GM21423 (cell line): ENCODE data around the gene RBBP8.
A peak's percentile ranks its signal among the peaks of the same experiment; 100 is the strongest.
"Not testable (repeated sequence)": the region's sequence is repeated elsewhere in the genome, so short reads cannot be mapped to it uniquely, and the experiment has no call there.

ENCODE experiments used
- ATAC-seq: cut with Tn5 transposase; IDR thresholded peaks from one replicate; pipeline ENCODE4 v1.9.1; 2021; ENCODE audit warnings: mild to moderate bottlenecking, moderate library complexity; ENCODE audit not compliant: unreplicated experiment

The RBBP8 gene

DNA sequence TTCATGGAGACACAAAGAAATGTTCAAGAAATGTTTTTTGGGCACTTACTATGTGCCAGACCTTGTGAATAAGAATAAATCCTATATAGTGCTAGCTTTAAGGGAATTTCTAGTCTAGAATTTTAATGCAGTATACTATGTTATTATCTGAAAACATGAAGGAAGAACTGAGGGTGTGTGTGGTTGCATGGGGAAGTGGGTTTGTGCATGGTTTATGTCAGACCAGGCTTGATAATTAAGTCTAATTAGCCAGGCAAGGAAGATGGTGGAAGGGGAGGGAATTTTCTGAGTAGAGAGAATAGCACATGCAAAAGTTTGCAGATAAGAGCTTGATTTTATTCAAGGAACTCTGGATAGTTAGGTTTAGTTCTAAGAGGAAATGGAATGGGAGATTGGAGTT, 6.5 kb downstream of the RBBP8 start:
- no peak for ATAC-seq

DNA sequence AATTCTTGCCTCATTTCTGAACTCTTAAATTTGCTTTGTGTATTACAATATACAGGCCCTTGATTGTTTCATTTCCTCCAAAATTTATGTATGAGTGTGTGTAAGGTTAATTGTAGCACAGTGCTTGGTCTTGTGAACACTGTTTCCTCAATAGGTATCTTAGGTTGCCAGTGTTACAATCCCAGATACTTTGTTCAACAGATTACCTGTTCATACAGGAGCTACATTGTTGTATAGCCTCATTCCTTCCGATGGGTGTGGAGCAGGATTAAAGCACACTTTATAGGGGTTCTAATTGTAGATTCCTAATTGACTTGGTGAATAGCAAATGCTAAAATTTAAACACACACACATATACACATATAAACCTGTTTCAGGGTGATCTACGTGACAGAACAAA, 10.7 kb downstream of the RBBP8 start:
- ATAC-seq, result no peak

DNA sequence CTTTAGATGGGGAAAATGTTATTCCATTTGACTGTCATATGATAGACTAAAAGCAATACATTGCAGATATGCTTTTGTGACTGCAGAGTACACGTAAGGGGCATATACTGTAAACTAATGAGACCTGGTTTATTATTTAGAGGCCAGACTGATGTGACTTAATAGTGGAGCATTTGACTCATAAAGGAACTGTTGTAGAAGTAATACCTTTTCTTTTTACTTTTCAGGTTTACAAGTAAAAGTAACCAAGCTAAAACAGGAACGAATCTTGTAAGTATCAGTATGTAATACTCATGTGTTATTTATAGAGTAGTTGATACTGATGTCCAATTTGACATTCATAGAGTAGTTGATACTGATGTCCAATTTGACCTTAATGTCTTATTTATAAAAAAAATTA, 13.1 kb downstream of the RBBP8 start:
- ATAC-seq, result no peak

DNA sequence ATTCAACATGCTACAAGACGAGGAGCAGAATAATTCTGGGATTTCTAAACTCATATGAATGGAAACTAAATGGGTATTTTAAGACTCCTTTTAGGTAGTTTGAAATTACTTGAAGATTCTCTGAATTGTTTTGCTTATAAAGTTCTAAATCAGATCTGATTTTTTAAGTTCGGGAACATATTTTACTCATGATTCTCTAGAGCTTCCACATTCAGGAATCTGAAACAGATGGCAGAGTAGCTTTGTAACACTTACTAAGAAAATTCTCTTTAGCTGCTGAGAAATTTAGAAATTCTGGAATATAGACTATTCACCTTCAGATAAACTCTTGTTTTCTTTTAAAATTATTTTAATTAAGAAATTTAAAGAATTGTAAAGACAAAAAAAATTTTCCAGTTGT, 13.7 kb downstream of the RBBP8 start:
- no peak for ATAC-seq

DNA sequence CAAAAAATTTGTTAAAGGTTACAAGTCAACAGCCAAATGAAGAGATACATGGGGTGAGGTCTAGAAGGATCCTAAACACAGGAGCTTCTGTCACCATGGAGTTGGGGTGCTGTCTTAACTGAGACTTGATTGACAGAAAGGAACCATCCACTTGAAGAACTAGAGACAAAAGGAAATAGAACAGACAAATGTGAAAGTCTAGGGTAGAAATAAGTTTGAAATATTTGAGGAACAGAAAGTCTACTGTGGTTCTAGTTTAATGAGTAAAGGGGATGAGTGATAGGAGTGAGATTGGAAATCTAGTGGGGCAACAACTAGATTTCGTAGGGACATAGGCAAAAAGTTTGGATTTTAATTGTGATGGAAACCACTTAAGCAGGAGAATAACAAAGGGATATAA, 18.7 kb downstream of the RBBP8 start:
- ATAC-seq, result no peak

DNA sequence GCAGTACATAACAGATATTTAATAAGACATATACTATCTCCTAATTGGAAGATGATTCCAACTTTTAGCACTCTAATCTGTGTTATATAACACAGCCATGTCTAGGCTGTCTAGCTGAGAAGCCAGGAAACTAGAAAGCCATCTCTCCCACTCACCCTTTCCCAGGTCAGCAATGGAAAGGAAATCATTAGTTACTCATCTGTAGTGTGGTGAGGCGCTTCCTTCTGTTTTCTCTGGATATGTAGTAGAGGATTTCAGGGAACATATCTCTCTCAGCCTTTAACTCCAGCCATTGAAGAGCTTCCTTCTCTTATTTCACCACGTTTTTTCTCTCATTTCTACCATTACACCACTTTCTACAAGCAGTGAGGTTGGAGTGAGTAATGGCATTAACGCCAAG, 19.4 kb downstream of the RBBP8 start:
- no peak for ATAC-seq

DNA sequence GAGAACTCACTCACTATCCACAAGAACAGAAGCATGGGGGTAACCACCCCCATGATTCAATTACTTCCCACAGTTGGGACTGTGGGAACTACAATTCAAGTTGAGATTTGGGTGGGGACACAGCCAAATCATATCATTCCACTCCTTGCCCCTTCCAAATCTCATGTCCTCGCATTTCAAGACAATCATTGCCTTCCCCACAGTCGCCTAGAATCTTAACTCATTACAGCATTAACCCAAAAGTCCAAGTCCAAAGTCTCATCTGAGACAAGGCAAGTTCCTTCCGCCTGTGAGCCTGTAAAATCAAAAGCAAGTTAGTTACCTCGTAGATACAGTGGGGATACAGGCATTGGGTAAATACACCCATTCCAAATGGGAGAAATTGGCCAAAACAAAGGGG, 20.9 kb downstream of the RBBP8 start:
- ATAC-seq, result not testable (repeated sequence)

DNA sequence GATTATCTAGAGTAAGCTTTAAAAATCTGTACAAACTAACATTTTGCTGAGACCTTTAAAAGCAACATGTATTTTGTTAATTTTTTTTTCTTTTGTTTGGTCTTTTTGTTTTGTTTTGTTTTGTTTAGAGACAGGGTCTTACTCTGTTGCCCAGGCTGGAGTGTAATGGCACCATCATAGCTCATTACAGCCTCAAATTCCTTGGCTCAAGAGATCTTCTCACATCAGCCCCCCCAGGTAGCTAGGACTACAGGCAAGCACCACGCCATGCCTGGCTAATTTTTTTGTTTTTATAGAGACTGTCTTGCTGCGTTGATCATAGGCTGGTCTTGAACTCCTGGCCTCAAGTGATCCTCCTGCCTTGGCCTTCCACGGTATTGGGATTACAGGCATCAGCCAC, 23.1 kb downstream of the RBBP8 start:
- ATAC-seq, result no peak

DNA sequence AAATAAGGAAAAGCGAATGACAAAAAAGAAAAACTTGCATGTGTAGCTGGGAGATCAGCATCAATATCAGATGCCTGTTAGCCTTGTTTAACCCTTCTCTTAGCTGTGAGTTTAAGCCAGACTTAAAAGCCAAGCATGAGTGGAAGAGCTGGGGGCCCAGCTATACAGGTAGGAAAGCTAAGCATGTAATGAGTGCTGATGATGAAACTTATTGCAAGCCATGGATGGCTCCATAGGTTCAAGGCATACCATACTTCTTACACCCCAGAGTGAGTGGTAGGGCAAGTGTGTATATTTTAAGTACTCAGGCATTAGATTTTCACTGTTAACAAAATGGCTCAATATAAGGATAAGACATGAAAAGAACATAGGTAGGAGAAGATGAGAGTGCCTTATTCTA, 28.0 kb downstream of the RBBP8 start:
- ATAC-seq, result no peak

DNA sequence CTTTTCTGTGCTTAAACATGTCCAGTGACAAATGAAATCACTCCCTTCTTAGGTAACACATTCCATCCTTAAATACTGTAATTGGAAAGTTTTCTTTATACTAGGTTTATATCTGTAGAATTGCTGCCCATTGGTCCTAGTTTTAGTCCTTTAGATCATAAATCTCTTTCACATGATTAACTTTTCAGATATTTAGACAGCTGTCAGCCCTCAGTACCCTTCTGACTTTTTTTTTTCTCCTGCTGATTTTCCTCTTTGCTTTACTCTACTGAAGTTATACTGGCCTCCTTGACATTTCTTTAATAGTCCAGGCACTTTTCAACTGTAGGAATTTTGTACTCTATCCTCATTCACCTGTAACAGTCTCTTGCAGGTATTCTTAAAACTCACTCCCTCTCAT, 28.9 kb downstream of the RBBP8 start:
- ATAC-seq, result no peak

DNA sequence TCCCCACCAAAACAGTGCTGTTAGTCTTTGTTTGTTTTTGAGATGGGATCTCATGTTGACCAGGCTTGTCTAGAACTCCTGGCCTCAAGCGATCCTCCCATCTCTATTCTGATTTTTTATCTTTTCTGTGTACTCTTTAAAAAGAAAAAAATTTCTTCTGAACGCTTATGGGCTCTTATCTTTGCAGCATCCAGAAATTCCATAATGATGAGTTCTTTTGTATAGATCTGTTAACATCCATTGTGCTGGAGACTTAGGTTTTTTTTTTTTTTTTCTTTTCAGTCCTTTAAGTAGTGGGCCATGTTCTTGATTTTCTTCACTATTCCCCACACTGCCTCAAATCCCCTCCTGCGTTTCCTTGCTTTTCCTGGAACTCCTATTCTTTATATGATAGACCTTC, 31.0 kb downstream of the RBBP8 start:
- no peak for ATAC-seq

DNA sequence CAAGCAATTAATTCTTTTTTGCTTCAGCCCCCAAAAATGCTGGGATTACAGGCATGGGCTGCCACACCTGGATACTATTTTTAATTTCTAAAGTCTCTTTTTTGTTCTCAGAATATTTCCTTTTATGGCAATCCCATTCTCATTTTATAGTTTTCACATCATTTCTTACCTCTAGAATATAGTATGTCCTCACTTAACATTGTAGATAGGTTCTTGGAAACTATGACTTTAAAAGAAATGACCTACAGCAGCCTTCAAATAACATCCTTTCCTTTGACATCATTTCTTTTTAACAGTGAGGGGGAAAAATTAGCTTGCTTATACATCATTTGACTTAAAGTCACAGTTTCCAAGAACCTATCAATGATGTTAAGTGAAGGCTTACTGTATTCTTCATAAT, 31.6 kb downstream of the RBBP8 start:
- ATAC-seq, result no peak

DNA sequence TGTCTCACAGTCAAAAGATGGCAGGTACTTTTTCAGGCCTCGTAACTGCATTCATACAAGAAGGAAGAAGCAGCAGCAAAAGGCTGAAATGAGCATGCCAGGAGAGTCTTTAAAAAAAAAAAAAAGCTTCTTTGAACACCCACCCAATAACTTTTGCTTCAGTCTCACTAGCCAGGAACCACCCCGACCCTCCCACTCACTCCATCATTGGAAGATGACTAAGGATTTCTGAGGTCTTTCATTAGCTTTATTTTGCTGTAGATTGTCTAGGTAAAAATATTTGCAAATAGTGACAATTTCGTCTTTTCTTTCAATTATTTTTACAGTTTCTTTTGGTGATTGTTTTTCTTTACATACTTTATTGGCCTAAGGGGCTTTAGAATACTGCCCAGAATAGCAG, 37.9 kb downstream of the RBBP8 start:
- ATAC-seq, result no peak

DNA sequence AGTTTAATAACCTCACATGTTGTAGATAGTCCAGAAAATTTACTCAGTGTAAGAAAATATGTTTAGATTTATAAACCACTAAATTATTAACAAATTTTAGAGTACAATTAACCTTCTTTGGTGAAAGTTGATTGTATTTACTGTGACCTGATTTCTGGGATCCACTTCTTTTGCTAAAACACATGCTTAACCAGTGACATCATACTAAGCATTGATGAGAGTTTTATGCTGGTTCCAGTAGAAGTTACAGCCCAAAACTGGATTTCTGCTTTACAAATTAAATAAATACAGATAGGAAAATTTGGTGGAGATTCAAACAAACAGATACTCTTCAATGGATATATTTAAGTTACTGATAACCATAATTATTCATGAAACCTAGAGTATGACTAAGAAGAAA, 40.9 kb downstream of the RBBP8 start:
- ATAC-seq, result no peak

DNA sequence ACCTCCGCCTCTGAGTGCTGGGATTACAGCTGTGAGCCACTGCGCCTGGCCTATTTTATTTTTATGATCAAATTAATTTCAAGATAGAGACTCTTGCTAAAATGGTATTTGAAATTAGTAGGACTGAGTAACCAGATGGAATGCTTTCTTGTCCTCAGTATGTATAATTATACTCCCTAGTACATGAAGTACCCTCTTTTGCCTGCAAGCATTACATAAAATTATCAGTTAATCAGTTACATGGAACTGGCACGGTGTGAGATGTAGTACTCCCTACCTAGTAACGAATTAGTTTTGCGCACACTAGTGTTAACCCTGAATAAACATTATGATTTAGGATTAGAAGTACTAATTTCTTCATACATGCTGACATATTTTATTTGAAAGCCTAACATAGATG, 41.6 kb downstream of the RBBP8 start:
- ATAC-seq, result no peak

DNA sequence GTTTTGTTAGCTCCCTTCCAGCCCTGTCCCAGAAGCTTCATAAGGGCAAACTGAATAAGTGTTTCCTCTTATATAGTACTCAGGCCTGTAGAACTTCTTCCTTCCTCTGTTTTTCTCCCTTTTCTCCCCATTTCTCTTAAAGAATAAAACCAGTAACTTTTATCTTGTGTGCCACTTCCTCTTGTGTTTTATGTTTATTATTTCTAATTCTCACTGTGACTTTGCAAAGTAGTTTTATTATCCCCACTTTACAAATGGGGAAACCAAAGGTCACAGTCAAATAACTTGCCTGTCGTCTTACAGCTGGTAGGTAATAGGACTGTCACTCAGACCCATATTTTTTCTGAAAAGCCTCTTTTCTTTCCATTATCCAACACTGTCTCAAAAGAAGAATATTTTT, 42.4 kb downstream of the RBBP8 start:
- ATAC-seq, result no peak

DNA sequence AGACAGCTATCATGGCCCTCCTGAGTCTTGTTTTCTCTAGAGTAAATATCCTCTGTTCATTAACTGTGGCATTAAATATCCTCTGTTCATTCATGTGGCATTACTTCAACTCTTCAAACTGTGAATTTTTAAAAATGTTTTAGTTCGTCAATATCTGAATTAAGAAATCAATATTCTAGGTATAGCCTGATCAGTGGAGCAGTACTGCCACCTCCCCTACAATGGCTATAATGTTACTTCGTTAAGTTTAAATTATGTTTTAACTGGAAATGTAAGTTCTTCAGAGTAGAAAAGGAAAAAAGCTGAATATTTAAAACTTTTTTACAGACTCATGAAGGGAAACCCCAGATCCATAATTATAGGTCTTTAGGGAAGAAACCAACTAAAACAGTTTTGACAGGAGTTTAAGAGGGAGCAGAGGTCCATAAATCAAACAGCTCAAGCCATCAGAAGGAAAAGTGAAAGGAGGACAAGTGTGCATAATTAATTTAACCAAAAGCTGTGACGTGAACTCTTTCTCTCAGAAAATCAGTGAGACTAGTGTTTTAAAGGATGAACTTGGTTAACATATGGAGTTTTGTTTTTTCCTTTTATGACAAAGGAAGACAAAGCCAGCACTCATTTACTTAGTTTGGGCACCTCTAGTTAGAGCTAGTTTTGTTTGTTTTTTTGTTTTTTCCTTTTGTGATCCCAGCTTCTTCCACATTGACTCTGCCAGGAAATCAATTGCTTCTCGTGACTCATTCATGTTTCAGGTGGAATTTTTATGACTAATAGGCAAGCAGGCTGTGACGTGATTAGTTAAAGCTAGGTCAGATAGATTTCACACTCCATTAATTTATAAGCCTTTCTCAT, 44.9 kb downstream of the RBBP8 start:
- no peak for ATAC-seq

DNA sequence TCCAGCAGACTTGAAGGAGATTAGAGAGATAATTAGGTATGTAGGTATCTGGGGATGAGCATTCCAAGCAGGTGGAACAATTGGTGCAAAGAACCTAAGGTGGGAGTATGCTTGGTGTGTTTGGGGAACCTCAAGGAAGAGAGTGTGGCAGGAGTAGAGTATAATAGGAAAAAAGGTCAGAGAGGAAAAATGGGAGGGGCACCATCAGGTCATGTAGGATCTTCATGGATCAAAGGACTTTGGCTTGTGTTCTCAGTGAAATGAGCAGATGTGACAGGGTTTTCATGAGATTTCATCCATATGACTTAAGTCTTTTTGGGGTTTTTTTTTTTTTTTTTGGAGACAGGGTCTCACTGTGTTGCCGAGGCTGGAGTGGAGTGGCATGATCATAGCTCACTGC, 47.3 kb downstream of the RBBP8 start:
- ATAC-seq, result no peak

DNA sequence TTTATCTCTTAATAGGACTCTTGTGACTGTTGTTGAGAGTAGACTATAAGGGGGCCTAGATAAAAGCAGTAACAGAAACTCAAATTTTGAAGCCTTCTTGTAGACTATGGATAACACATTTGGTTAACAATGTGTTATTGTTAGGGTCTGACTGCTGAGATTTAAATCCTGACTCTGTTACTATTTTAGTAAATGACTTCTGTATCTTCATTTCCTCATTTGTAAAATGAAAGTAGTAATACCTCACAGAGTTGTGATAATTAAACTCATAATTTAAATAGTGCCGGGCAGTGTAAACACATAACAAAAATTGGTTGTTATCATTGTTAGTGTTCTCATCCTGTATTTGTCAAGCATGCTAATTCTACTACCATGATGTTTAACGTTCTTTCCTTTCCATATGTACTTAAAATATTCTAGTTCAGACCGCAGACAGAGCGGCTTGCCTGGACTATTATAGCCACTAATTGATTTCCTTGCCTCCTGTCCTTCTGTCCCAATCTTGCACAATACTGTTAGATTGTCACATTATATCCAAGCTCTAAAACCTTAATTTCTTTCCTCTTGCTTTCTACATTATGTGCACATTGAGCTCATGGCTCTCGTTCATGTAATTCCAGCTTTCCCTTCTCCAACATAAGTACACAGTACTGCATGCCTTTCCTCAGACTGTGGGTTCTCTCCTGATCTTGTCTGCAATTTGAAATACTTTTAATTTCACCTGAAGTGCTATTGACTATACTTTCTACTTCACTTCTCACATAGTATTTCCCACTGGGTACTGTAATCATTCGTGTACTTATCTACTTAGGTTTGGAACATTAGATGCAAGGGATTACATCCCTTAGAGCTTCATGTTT, 48.4 kb downstream of the RBBP8 start:
- ATAC-seq, result no peak

DNA sequence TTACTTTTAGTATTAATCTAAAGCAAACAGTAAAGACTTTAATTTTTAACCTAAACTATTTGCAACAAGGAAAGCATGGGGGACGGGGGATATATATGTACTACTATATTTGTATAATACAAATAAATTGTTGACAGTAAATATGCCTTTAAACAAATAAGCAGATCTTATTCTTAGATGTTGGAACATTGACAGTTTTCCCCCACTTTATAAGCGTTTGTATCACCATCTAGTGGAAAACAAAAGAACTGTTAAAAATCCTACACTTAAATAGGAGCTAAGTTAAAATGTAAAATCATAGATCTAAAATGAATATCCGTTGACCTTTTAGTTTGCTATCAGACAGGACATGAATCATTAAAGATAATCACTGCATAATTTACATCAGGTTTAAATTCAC, 50.0 kb downstream of the RBBP8 start:
- ATAC-seq, result no peak

DNA sequence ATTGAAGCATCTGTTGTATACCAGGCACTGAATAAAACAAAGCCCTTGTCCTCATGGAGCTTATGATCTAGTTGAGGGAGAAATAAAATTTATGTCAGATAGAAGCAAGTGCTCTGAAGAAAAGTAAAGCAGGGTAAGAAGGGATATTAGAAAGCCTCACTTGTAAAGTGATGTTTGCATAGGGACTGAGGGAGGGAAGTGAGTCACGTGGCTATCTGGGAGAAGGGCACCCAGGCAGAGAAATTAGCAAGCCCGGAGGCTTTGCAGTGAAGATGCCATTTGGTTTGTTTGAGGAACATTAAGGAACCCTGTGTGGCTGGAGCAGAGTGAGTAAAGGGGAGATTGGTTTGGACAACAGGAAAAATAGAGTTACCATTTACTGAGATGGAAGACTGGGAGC, 52.1 kb downstream of the RBBP8 start:
- no peak for ATAC-seq

DNA sequence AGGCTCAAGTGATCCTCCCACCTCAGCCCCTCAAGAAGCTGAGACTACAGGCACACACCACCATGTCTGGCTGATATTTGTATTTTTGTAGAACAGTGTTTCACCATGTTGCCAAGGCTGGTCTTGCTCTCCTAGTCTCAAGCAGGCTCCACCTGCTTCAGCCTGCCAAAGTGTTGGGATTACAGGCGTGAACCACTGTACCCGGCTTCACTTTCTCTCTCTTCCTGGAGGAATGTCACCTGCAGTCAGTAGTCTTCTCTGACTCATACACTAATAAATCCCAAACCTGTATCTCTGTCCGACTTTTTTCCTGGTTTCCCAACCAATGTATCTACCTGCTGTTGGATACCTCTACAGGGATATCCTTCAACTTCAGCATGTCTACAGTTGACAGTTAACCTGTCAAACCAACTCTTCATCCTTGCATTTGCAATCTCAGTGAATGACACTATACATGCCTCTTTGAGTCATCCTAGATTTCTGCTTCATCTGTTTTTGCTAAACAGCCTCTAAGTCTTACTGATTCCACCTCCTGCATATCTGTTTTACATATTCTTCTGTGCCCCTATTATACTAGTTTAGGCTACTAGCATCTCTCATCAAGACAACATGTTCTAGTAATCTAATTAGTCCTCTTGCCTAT, 54.5 kb downstream of the RBBP8 start:
- ATAC-seq, result peak; percentile 12
